Mesothelial cell of epicardium (in vitro differentiated cells): ENCODE measurements around the gene CSMD2. TPM values are rescaled to one million over a fixed set of nuclear protein-coding genes. Genes with fewer than 3 reads are reported as not detected.

Source experiments
- DNase-seq, 2 experiments: peaks; one replicate each; pipeline ENCODE4 v3.0.0; 2021; ENCODE audit warnings: low spot score in 2 of 2; ENCODE audit not compliant: unreplicated experiment in 2 of 2
- H3K27ac Mint-ChIP-seq: 2 replicates; pipeline ENCODE4 v1.8.0; 2021; ENCODE audit warnings: mixed read lengths
- H3K27me3 Mint-ChIP-seq: 2 replicates; pipeline ENCODE4 v1.8.0; 2021; ENCODE audit warnings: low read depth, mixed read lengths
- H3K36me3 Mint-ChIP-seq: 2 replicates; pipeline ENCODE4 v1.8.0; 2021; ENCODE audit warnings: mixed read lengths
- H3K4me1 Mint-ChIP-seq: 2 replicates; pipeline ENCODE4 v1.8.0; 2021; ENCODE audit warnings: mixed read lengths
- H3K4me3 Mint-ChIP-seq: 2 replicates; pipeline ENCODE4 v1.8.0; 2021; ENCODE audit warnings: mild to moderate bottlenecking, moderate library complexity, mixed read lengths
- H3K9me3 Mint-ChIP-seq: 2 replicates; pipeline ENCODE4 v1.8.0; 2021; ENCODE audit warnings: mixed read lengths
- CTCF ChIP-seq: fragments of 200-600 bp; sonication (generic); IDR thresholded peaks from one replicate; pipeline ENCODE4 v1.5.0; 2021; ENCODE audit warnings: antibody characterized with exemption; ENCODE audit not compliant: unreplicated experiment
- total RNA-seq: library from RNA; stranded (reverse); gene quantifications from 3 replicates; pipeline ENCODE4 v1.2.1, GENCODE V29; 2021

The CSMD2 gene
- total RNA-seq, 1 donor from 2014 or later, result 1.9 TPM

- Mint-ChIP-seq H3K4me3 (no peak overlapping the region), H3K4me1 (no peaks in the 10 kb centered on the region), H3K27me3 (peaks cover 77% of the 10 kb centered on the region), H3K27ac (no peak overlapping the region), H3K9me3 (no peaks in the 10 kb centered on the region), H3K36me3 (no peaks in the 10 kb centered on the region)
- no peak for DNase-seq
- no peak for TF ChIP-seq CTCF
These were observed 478.5 kb downstream of the CSMD2 start for GRCh38 chr1:33686551-33686950.

- peaks cover 67% of the 10 kb centered on the region for H3K27me3 Mint-ChIP-seq
- no peak for DNase-seq
These were observed 479.8 kb downstream of the CSMD2 start for GRCh38 chr1:33685256-33685655.

GRCh38 chr1:33684396-33685179 is 480.4 kb downstream of the CSMD2 start:
- H3K4me1 Mint-ChIP-seq, result no peaks in the 10 kb centered on the region
- no peaks in the 10 kb centered on the region for H3K9me3 Mint-ChIP-seq
- TF ChIP-seq CTCF, result no peak
- H3K27me3 Mint-ChIP-seq, result peaks cover 61% of the 10 kb centered on the region
- H3K36me3 Mint-ChIP-seq, result no peaks in the 10 kb centered on the region
- H3K4me3 Mint-ChIP-seq, result no peak overlapping the region
- no peak for DNase-seq
- no peak overlapping the region for H3K27ac Mint-ChIP-seq

More at GRCh38 chr1:33685256-33685655, 479.8 kb downstream of the CSMD2 start:
- H3K4me3 Mint-ChIP-seq, result no peak overlapping the region
- H3K36me3 Mint-ChIP-seq, result no peaks in the 10 kb centered on the region
- TF ChIP-seq CTCF, result no peak
- no peaks in the 10 kb centered on the region for H3K4me1 Mint-ChIP-seq
- no peak overlapping the region for H3K27ac Mint-ChIP-seq
- H3K9me3 Mint-ChIP-seq, result no peaks in the 10 kb centered on the region

- no peak for DNase-seq
- H3K4me1 Mint-ChIP-seq, result no peaks in the 10 kb centered on the region
- H3K36me3 Mint-ChIP-seq, result no peaks in the 10 kb centered on the region
- no peak overlapping the region for H3K4me3 Mint-ChIP-seq
- peaks cover 55% of the 10 kb centered on the region for H3K27me3 Mint-ChIP-seq
- H3K27ac Mint-ChIP-seq, result no peak overlapping the region
- no peak for TF ChIP-seq CTCF
- no peaks in the 10 kb centered on the region for H3K9me3 Mint-ChIP-seq
These were observed 481.1 kb downstream of the CSMD2 start for GRCh38 chr1:33683913-33684312.

- Mint-ChIP-seq H3K36me3 (no peaks in the 10 kb centered on the region), H3K4me3 (no peak overlapping the region), H3K4me1 (no peaks in the 10 kb centered on the region), H3K9me3 (peaks cover 7% of the 10 kb centered on the region), H3K27me3 (peaks cover 44% of the 10 kb centered on the region), H3K27ac (no peak overlapping the region)
- no peak for DNase-seq
- TF ChIP-seq CTCF, result no peak
These were observed 482.7 kb downstream of the CSMD2 start for GRCh38 chr1:33682371-33682770.
